H1 (cell line): ENCODE measurements around the gene PXDC1. TPM values are rescaled to one million over a fixed set of nuclear protein-coding genes. Genes with fewer than 3 reads are reported as not detected.

Source experiments
- CTCF ChIA-PET: fragments of 300-600 bp; sonication (Branson Sonifier 250); formaldehyde crosslinking; loops from one replicate; lab custom pipeline; 2021; ENCODE audit not compliant: partially characterized antibody; lab: Charles Lee
- POLR2A ChIA-PET: fragments of 300-600 bp; sonication (Branson Sonifier 250); formaldehyde crosslinking; loops from one replicate; lab custom pipeline; 2021; ENCODE audit warnings: inconsistent platforms; ENCODE audit not compliant: partially characterized antibody; lab: Charles Lee
- DNase-seq, 2 experiments: peaks; one replicate each; pipeline versions ENCODE4 v3.0.0 to v3.0.0-alpha.2; 2010 to 2022; ENCODE audit warnings: low spot score in 2 of 2, low read depth in 1 of 2, mixed read lengths in 1 of 2
- FAIRE-seq: peaks from 2 replicates; lab custom pipeline; 2011; peaks lifted over from hg19 to GRCh38; lab: Jason Lieb, UNC
- H2AFZ ChIP-seq: 2 replicates; pipeline ENCODE4 v1.8.1; 2012; ENCODE audit warnings: low read length, inconsistent platforms
- H2AK5ac ChIP-seq: 2 replicates; pipeline ENCODE4 v1.6.1; 2013; ENCODE audit warnings: low read depth, low read length
- H2BK120ac ChIP-seq: replicated peaks from 2 replicates; pipeline ENCODE3; 2013; ENCODE audit warnings: low read depth, low read length, inconsistent platforms
- H2BK12ac ChIP-seq: 2 replicates; pipeline ENCODE4 v1.6.1; 2013; ENCODE audit warnings: low read depth, low read length
- H2BK15ac ChIP-seq: 2 replicates; pipeline ENCODE4 v1.6.1; 2013; ENCODE audit warnings: low read length
- H2BK20ac ChIP-seq: 2 replicates; pipeline ENCODE4 v1.6.1; 2013; ENCODE audit warnings: low read length
- H2BK5ac ChIP-seq: 2 replicates; pipeline ENCODE4 v1.6.1; 2013; ENCODE audit warnings: low read depth, low read length
- H3K14ac ChIP-seq: 2 replicates; pipeline ENCODE4 v1.6.1; 2013; ENCODE audit warnings: inconsistent platforms; ENCODE audit not compliant: insufficient read length
- H3K18ac ChIP-seq: 2 replicates; pipeline ENCODE4 v1.6.1; 2013; ENCODE audit warnings: low read length; ENCODE audit errors: extremely low read depth
- H3K23ac ChIP-seq: 2 replicates; pipeline ENCODE4 v1.6.1; 2013; ENCODE audit warnings: inconsistent platforms; ENCODE audit not compliant: insufficient read length
- H3K23me2 ChIP-seq: 2 replicates; pipeline ENCODE4 v1.6.1; 2013; ENCODE audit warnings: low read depth, low read length
- H3K27ac ChIP-seq: 2 replicates; pipeline ENCODE4 v1.6.1; 2011; ENCODE audit warnings: low read depth, low read length, inconsistent platforms
- H3K27me3 ChIP-seq, 4 experiments: replicated peaks in 1 of 4; 1 replicate in 1 of 4; 2 replicates in 3 of 4; pipeline versions ENCODE4 v1.6.1 to v1.8.1; 2011 to 2013; ENCODE audit warnings: low read length in 3 of 4, mild to moderate bottlenecking in 3 of 4, inconsistent platforms in 2 of 4, mixed read lengths in 2 of 4, moderate library complexity in 1 of 4; ENCODE audit not compliant: control insufficient read depth in 3 of 4, insufficient read depth in 3 of 4; ENCODE audit errors: extremely low read depth in 1 of 4
- H3K36me3 ChIP-seq, 4 experiments: 2 replicates each; pipeline versions ENCODE4 v1.6.1 to v1.8.1; 2011 to 2013; ENCODE audit warnings: mild to moderate bottlenecking in 4 of 4, low read length in 3 of 4, moderate library complexity in 2 of 4, control low read depth in 1 of 4, inconsistent platforms in 1 of 4; ENCODE audit not compliant: insufficient read depth in 4 of 4, control insufficient read depth in 2 of 4
- H3K4ac ChIP-seq: replicated peaks from 2 replicates; pipeline ENCODE3; 2013; ENCODE audit warnings: low read length, low read depth, mixed read lengths, inconsistent platforms; ENCODE audit not compliant: insufficient read length
- H3K4me1 ChIP-seq, 4 experiments: replicated peaks in 1 of 4; 1 replicate in 1 of 4; 2 replicates in 3 of 4; pipeline versions ENCODE4 v1.6.1 to v1.8.1; 2011 to 2013; ENCODE audit warnings: low read length in 3 of 4, inconsistent platforms in 2 of 4, mixed read lengths in 1 of 4; ENCODE audit not compliant: insufficient read depth in 4 of 4, control insufficient read depth in 3 of 4
- H3K4me2 ChIP-seq, 2 experiments: 2 replicates each; pipeline versions ENCODE4 v1.6.1 to v1.8.1; 2011 to 2013; ENCODE audit warnings: low read depth in 2 of 2, low read length in 2 of 2, control low read depth in 1 of 2, inconsistent platforms in 1 of 2, mild to moderate bottlenecking in 1 of 2; ENCODE audit not compliant: insufficient read depth in 1 of 2
- H3K4me3 ChIP-seq, 4 experiments: fragments of 200-600, 300-600 bp in 1 of 4; sonication (generic), shearing (Covaris generic), sonication (Bioruptor Twin) in 1 of 4; 2 replicates each; pipeline versions ENCODE4 v1.5.1 to v1.8.1; 2011 to 2016; ENCODE audit warnings: low read length in 4 of 4, low read depth in 3 of 4, control low read depth in 2 of 4, inconsistent platforms in 2 of 4, mild to moderate bottlenecking in 2 of 4, mixed read lengths in 1 of 4, moderate library complexity in 1 of 4; ENCODE audit not compliant: insufficient read depth in 2 of 4; ENCODE audit errors: extremely low read depth in 1 of 4
- H3K56ac ChIP-seq: replicated peaks from 2 replicates; pipeline ENCODE3; 2013; ENCODE audit warnings: low read depth, mild to moderate bottlenecking, mixed read lengths, low read length, inconsistent platforms; ENCODE audit not compliant: insufficient read length
- H3K79me1 ChIP-seq: 2 replicates; pipeline ENCODE4 v1.6.1; 2013; ENCODE audit warnings: low read depth, low read length, control low read depth
- H3K79me2 ChIP-seq, 2 experiments: 2 replicates each; pipeline versions ENCODE4 v1.6.1 to v1.8.1; 2012 to 2013; ENCODE audit warnings: low read length in 2 of 2, mild to moderate bottlenecking in 2 of 2, inconsistent platforms in 1 of 2; ENCODE audit not compliant: insufficient read depth in 2 of 2, control insufficient read depth in 1 of 2
- H3K9ac ChIP-seq, 4 experiments: replicated peaks in 1 of 4; 1 replicate in 1 of 4; 2 replicates in 3 of 4; pipeline versions ENCODE4 v1.6.1 to v1.8.1; 2011 to 2013; ENCODE audit warnings: low read depth in 3 of 4, low read length in 3 of 4, control low read depth in 2 of 4, mild to moderate bottlenecking in 2 of 4, moderate library complexity in 2 of 4, inconsistent platforms in 1 of 4; ENCODE audit errors: extremely low read depth in 1 of 4
- H3K9me3 ChIP-seq, 2 experiments: 2 replicates each; pipeline versions ENCODE4 v1.6.1 to v1.8.1; 2012 to 2013; ENCODE audit warnings: mild to moderate bottlenecking in 2 of 2, moderate library complexity in 2 of 2, control low read depth in 1 of 2, inconsistent platforms in 1 of 2, low read depth in 1 of 2, low read length in 1 of 2, mixed read lengths in 1 of 2; ENCODE audit not compliant: insufficient read depth in 2 of 2
- H4K20me1 ChIP-seq, 2 experiments: replicated peaks in 1 of 2; 2 replicates each; pipeline versions ENCODE3 to v1.8.1; 2011 to 2013; ENCODE audit warnings: inconsistent platforms in 2 of 2, low read length in 2 of 2, mild to moderate bottlenecking in 1 of 2; ENCODE audit not compliant: insufficient read depth in 2 of 2, control insufficient read depth in 1 of 2
- H4K5ac ChIP-seq: 2 replicates; pipeline ENCODE4 v1.6.1; 2013; ENCODE audit warnings: low read length, low read depth, mixed read lengths, inconsistent platforms; ENCODE audit not compliant: insufficient read length
- H4K8ac ChIP-seq: 2 replicates; pipeline ENCODE4 v1.8.0; 2013; ENCODE audit warnings: mild to moderate bottlenecking, moderate library complexity, low read length, inconsistent platforms; ENCODE audit not compliant: insufficient read depth; ENCODE audit errors: extremely low read depth
- H4K91ac ChIP-seq: replicated peaks from 2 replicates; pipeline ENCODE3; 2013; ENCODE audit warnings: low read length, mixed read lengths, inconsistent platforms; ENCODE audit not compliant: insufficient read length
- CBX8 ChIP-seq: fragments of 300-800, 300-1000 bp; sonication (generic); IDR thresholded peaks from 2 replicates; pipeline ENCODE4 v1.7.1; 2016; ENCODE audit warnings: low read depth, low read length, borderline replicate concordance
- CREB1 ChIP-seq: IDR thresholded peaks from 2 replicates; pipeline ENCODE4 v1.6.1; 2012; ENCODE audit warnings: inconsistent platforms
- CTBP2 ChIP-seq: IDR thresholded peaks from 2 replicates; pipeline ENCODE4 v1.7.0; 2011; ENCODE audit warnings: borderline replicate concordance, mild to moderate bottlenecking, moderate library complexity, mixed read lengths, low read length; ENCODE audit not compliant: insufficient read depth, insufficient read length
- JUN ChIP-seq: IDR thresholded peaks from 2 replicates; pipeline ENCODE4 v1.6.1; 2011; ENCODE audit warnings: low read depth, mild to moderate bottlenecking, improper control_type of control experiment, low read length
- WGBS, 2 experiments: shearing (Covaris generic) in 1 of 2; methylation state at CpG; one replicate each; pipeline versions ENCODE4 v1.1.6 to v1.1.7; 2013 to 2015; ENCODE audit warnings: low lambda C conversion rate in 2 of 2, mixed read lengths in 2 of 2, inconsistent platforms in 1 of 2, low coverage in 1 of 2, missing lambda C conversion rate in 1 of 2; ENCODE audit not compliant: insufficient replicate concordance in 2 of 2, insufficient coverage in 1 of 2, insufficient read length in 1 of 2; ENCODE audit errors: extremely low coverage in 1 of 2, missing lambda C conversion rate in 1 of 2; 5-methylcytosine and 5-hydroxymethylcytosine counted together
- polyA plus RNA-seq, 7 experiments: library from polyadenylated mRNA; depleted of rRNA in 3 of 7; stranded (reverse) in 5 of 7; unstranded in 2 of 7; fragments of >200 nt in 5 of 7; fragments of 200-250 nt in 2 of 7; gene quantifications; 1 replicate in 5 of 7; 2 replicates in 1 of 7; 4 replicates in 1 of 7; pipeline versions ENCODE4 v1.2.1 to v1.2.3, GENCODE V29; 2011 to 2013; ENCODE audit warnings: missing spikeins in 2 of 7, mixed read lengths in 2 of 7
- total RNA-seq: library from RNA; stranded (reverse); fragmentation: NEBNext Ultra II Directional; extraction: Animal tissue kit (Norgen Biotek cat#: 25700); gene quantifications from 2 replicates; pipeline ENCODE4 v1.2.1, GENCODE V29; 2021
- TF ChIP-seq, protein P1 (sequence below): IDR thresholded peaks from 2 replicates; pipeline ENCODE4 v1.6.1; 2011; ENCODE audit warnings: low read depth, mild to moderate bottlenecking, low read length; ENCODE audit not compliant: insufficient read depth

Gene PXDC1
- total and polyA plus RNA-seq, 2 of the 8 experiments (the other 6 are each of a cell fraction or from before 2014, with no cell fraction given), result 1.7 to 2.0 TPM

- ChIA-PET CTCF (interaction anchor here (0.9 to 1.4 kb wide), 3 partner anchors 12 to 52 kb away, joined by 3 to 5 read pairs (median 4); partner anchors contain the start of gene FAM50B), POLR2A (no interaction called here)
- Histone ChIP-seq H4K5ac (no peak overlapping the region), H3K14ac (no peak overlapping the region), H3K27ac (no peak overlapping the region), H3K27me3 (no peaks in the 10 kb centered on the region; a peak in 3 of 7 replicates), H3K36me3 (no peaks in the 10 kb centered on the region), H3K79me1 (no peaks in the 10 kb centered on the region), H3K79me2 (no peaks in the 10 kb centered on the region), H3K4me2 (no peak overlapping the region), H3K56ac (no peak overlapping the region), H3K9ac (no peak overlapping the region; a peak in 1 of 7 replicates), H3K18ac (no peak overlapping the region), H4K20me1 (no peaks in the 10 kb centered on the region), H2AK5ac (no peak overlapping the region), H2BK20ac (no peak overlapping the region), H2BK12ac (no peak overlapping the region), H3K4me3 (no peak overlapping the region), H4K8ac (no peak overlapping the region), H3K23ac (no peak overlapping the region), H3K4ac (no peak overlapping the region), H3K9me3 (no peaks in the 10 kb centered on the region), H2BK120ac (no peak overlapping the region), H2AFZ (no peak overlapping the region), H2BK15ac (no peak overlapping the region), H3K23me2 (no peaks in the 10 kb centered on the region), H3K4me1 (peaks cover 0 to 10% (median 3%) of the 10 kb centered on the region in 4 experiments; a peak in 3 of 7 replicates), H4K91ac (no peak overlapping the region), H2BK5ac (no peak overlapping the region)
- FAIRE-seq (no peak), DNase-seq (no peak)
- WGBS, 2 experiments, result 90% methylated on average over 10 of the region's 10 CpGs; no CpG with 5 or more reads in 1 of the 2 experiments
- TF ChIP-seq CBX8, result no peak
- TF ChIP-seq, protein P1, sequence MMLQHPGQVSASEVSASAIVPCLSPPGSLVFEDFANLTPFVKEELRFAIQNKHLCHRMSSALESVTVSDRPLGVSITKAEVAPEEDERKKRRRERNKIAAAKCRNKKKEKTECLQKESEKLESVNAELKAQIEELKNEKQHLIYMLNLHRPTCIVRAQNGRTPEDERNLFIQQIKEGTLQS, result no peak
- TF ChIP-seq CREB1, result no peak
- TF ChIP-seq JUN, result no peak
- TF ChIP-seq CTBP2, result no peak
These were observed 44.6 kb upstream of the PXDC1 start for GRCh38 chr6:3795836-3796718.
